Smooth muscle cell (in vitro differentiated cells): ENCODE data around the gene PSEN1. TPM values are rescaled to one million over a fixed set of nuclear protein-coding genes. Genes with fewer than 3 reads are reported as not detected.

Experiments
- DNase-seq: peaks from one replicate; lab custom pipeline; 2025; ENCODE audit not compliant: unreplicated experiment; lab: John Stamatoyannopoulos, UW
- H2AFZ ChIP-seq: fragments of 200-600 bp; sonication (generic); 2 replicates; pipeline ENCODE4 v1.6.0; 2016; ENCODE audit warnings: antibody characterized with exemption, low read depth, mild to moderate bottlenecking
- H3F3A ChIP-seq: fragments of 200-600 bp; sonication (generic); 2 replicates; pipeline ENCODE4 v1.6.0; 2017; ENCODE audit warnings: antibody characterized with exemption, low read depth
- H3K27ac ChIP-seq: fragments of 200-600 bp; sonication (generic); 2 replicates; pipeline ENCODE4 v1.5.1; 2016; ENCODE audit warnings: low read depth, mild to moderate bottlenecking
- H3K27me3 ChIP-seq: fragments of 200-600 bp; sonication (generic); 2 replicates; pipeline ENCODE4 v1.6.1; 2016; ENCODE audit warnings: low read depth, mild to moderate bottlenecking
- H3K36me3 ChIP-seq: fragments of 200-600 bp; sonication (generic); 2 replicates; pipeline ENCODE4 v1.5.1; 2016; ENCODE audit warnings: low read depth
- H3K4me1 ChIP-seq: fragments of 200-600 bp; sonication (generic); 2 replicates; pipeline ENCODE4 v1.5.1; 2016; ENCODE audit warnings: low read depth
- H3K4me2 ChIP-seq: fragments of 200-600 bp; sonication (generic); 2 replicates; pipeline ENCODE4 v1.6.0; 2016; ENCODE audit warnings: mild to moderate bottlenecking
- H3K4me3 ChIP-seq: fragments of 200-600 bp; sonication (generic); 2 replicates; pipeline ENCODE4 v1.5.1; 2016; ENCODE audit warnings: mild to moderate bottlenecking
- H3K79me2 ChIP-seq: fragments of 200-600 bp; sonication (generic); 2 replicates; pipeline ENCODE4 v1.6.0; 2016; ENCODE audit warnings: low read depth, mild to moderate bottlenecking
- H3K9ac ChIP-seq: fragments of 200-600 bp; sonication (generic); 2 replicates; pipeline ENCODE4 v1.6.0; 2016; ENCODE audit warnings: low read depth
- H3K9me3 ChIP-seq: fragments of 200-600 bp; sonication (generic); replicated peaks from 2 replicates; pipeline ENCODE4 v1.5.1; 2016; ENCODE audit warnings: low read depth
- H4K20me1 ChIP-seq: fragments of 200-600 bp; sonication (generic); 2 replicates; pipeline ENCODE4 v1.6.0; 2016; ENCODE audit warnings: low read depth
- CTCF ChIP-seq: fragments of 200-600 bp; sonication (generic); IDR thresholded peaks from 2 replicates; pipeline ENCODE4 v1.5.1; 2017; ENCODE audit warnings: borderline replicate concordance, mild to moderate bottlenecking, antibody characterized with exemption; ENCODE audit not compliant: insufficient read depth, poor library complexity, severe bottlenecking
- WGBS: methylation state at CpG from one replicate; pipeline ENCODE4 v1.1.7; 2016; ENCODE audit warnings: low lambda C conversion rate; 5-methylcytosine and 5-hydroxymethylcytosine counted together
- polyA plus RNA-seq: library from polyadenylated mRNA; unstranded; fragments of >200 nt; fragmentation: Nextera tagmentation; extraction: Ambion mirVana; gene quantifications from 2 replicates; pipeline ENCODE4 v1.2.1, GENCODE V29; 2016
- total RNA-seq: library from RNA; depleted of rRNA; stranded (reverse); fragments of >200 nt; gene quantifications from 2 replicates; pipeline ENCODE4 v1.2.3, GENCODE V29; 2014

PSEN1 gene
- total and polyA plus RNA-seq, 2 experiments from 2014 or later = 37.7 to 55.1 TPM

- Histone ChIP-seq H3F3A (peaks cover 2% of the 10 kb centered on the region), H4K20me1 (peaks cover 30% of the 10 kb centered on the region), H3K4me1 (no peaks in the 10 kb centered on the region), H3K79me2 (peaks cover 23% of the 10 kb centered on the region), H3K4me2 (no peak overlapping the region), H3K4me3 (no peak overlapping the region), H3K9ac (no peak overlapping the region), H3K27ac (no peak overlapping the region), H3K36me3 (peaks cover 42% of the 10 kb centered on the region), H3K9me3 (no peaks in the 10 kb centered on the region), H2AFZ (no peak overlapping the region), H3K27me3 (no peaks in the 10 kb centered on the region)
- 95% methylated on average over 4 of the region's 4 CpGs for WGBS
- no peak for TF ChIP-seq CTCF
- no peak for DNase-seq
Measured at GRCh38 chr14:73100334-73100733, 36.0 kb upstream of the PSEN1 start.

GRCh38 chr14:73102806-73103497 lies 33.4 kb upstream of the PSEN1 start:
- H3K27me3 ChIP-seq = no peaks in the 10 kb centered on the region
- H3K4me2 ChIP-seq = no peak overlapping the region
- DNase-seq = no peak
- no peaks in the 10 kb centered on the region for H3K9me3 ChIP-seq
- no peak overlapping the region for H2AFZ ChIP-seq
- H3F3A ChIP-seq = no peaks in the 10 kb centered on the region
- no peak overlapping the region for H3K9ac ChIP-seq
- no peak for TF ChIP-seq CTCF
- peaks cover 14% of the 10 kb centered on the region for H4K20me1 ChIP-seq
- peaks cover 54% of the 10 kb centered on the region for H3K36me3 ChIP-seq
- H3K27ac ChIP-seq = no peak overlapping the region
- no peaks in the 10 kb centered on the region for H3K4me1 ChIP-seq
- H3K79me2 ChIP-seq = peaks cover 27% of the 10 kb centered on the region
- WGBS = 97% methylated on average over 27 of the region's 27 CpGs
- no peak overlapping the region for H3K4me3 ChIP-seq

GRCh38 chr14:73105050-73105449 lies 31.3 kb upstream of the PSEN1 start:
- Histone ChIP-seq H3K9me3 (no peaks in the 10 kb centered on the region), H3K79me2 (peaks cover 20% of the 10 kb centered on the region), H2AFZ (no peak overlapping the region), H3K9ac (no peak overlapping the region), H3K27me3 (no peaks in the 10 kb centered on the region), H3F3A (no peaks in the 10 kb centered on the region), H3K36me3 (peaks cover 55% of the 10 kb centered on the region), H3K27ac (no peak overlapping the region), H3K4me1 (no peaks in the 10 kb centered on the region), H4K20me1 (peaks cover 9% of the 10 kb centered on the region), H3K4me3 (no peak overlapping the region), H3K4me2 (no peak overlapping the region)
- no peak for DNase-seq
- TF ChIP-seq CTCF = no peak
- 96% methylated on average over 3 of the region's 3 CpGs for WGBS

- H3K9ac ChIP-seq = no peak overlapping the region
- H3K4me1 ChIP-seq = no peaks in the 10 kb centered on the region
- peaks cover 5% of the 10 kb centered on the region for H4K20me1 ChIP-seq
- H2AFZ ChIP-seq = no peak overlapping the region
- H3K27me3 ChIP-seq = no peaks in the 10 kb centered on the region
- no peak overlapping the region for H3K4me2 ChIP-seq
- H3F3A ChIP-seq = no peaks in the 10 kb centered on the region
- peaks cover 51% of the 10 kb centered on the region for H3K36me3 ChIP-seq
- no peak for DNase-seq
- H3K27ac ChIP-seq = no peak overlapping the region
- no peak for TF ChIP-seq CTCF
- H3K4me3 ChIP-seq = no peak overlapping the region
- peaks cover 17% of the 10 kb centered on the region for H3K79me2 ChIP-seq
- 97% methylated on average over 16 of the region's 16 CpGs for WGBS
- no peaks in the 10 kb centered on the region for H3K9me3 ChIP-seq
Measured at GRCh38 chr14:73105727-73106126, 30.6 kb upstream of the PSEN1 start.
